HCT116 (cell line): ENCODE data around the gene FOXP1. TPM values are rescaled to one million over a fixed set of nuclear protein-coding genes. Genes with fewer than 3 reads are reported as not detected.

Source experiments
- ATAC-seq: fragments of 200-7000 bp; cut with Tn5 transposase; 2 replicates; pipeline ENCODE4 v1.9.1; 2020; ENCODE audit warnings: mild to moderate bottlenecking, moderate library complexity
- BruUV-seq: library from RNA; stranded (reverse); fragments of 400-500 nt; replicated peaks from 2 replicates; lab custom pipeline; 2021; lab: Mats Ljungman, UMichigan
- CTCF ChIA-PET: fragments of 300-600 bp; sonication (Branson Sonifier 250); formaldehyde crosslinking; loops from one replicate; lab custom pipeline; 2021; ENCODE audit warnings: antibody characterized with exemption; lab: Charles Lee
- POLR2A ChIA-PET: fragments of 300-600, 350-600 bp; sonication (Branson Sonifier 250); formaldehyde crosslinking; loops from one replicate; lab custom pipeline; 2021; ENCODE audit warnings: antibody characterized with exemption; lab: Charles Lee
- RAD21 ChIA-PET, 2 experiments: fragments of 300-600 bp; sonication (Branson Sonifier 250); formaldehyde crosslinking; loops; one replicate each; lab custom pipeline; 2023; ENCODE audit warnings: low total read pairs in 2 of 2; ENCODE audit not compliant: uncharacterized antibody in 2 of 2, unreplicated experiment in 2 of 2, low non-redundant PET in 1 of 2; lab: Charles Lee
- DNase-seq: peaks from one replicate; pipeline ENCODE4 v3.0.0-alpha.2; 2010; ENCODE audit warnings: low read depth, low spot score
- H2AFZ ChIP-seq: fragments of 200-600 bp; shearing (Covaris generic), sonication (generic); 2 replicates; pipeline ENCODE4 v1.6.1; 2017; ENCODE audit warnings: low read depth, mixed run types, mixed read lengths, antibody characterized with exemption, low read length; ENCODE audit not compliant: poor library complexity, severe bottlenecking
- H3K27ac ChIP-seq: 2 replicates; pipeline ENCODE4 v1.5.1; 2012; ENCODE audit warnings: low read depth, low read length
- H3K27me3 ChIP-seq: fragments of 200-600 bp; sonication (generic); 2 replicates; pipeline ENCODE4 v1.6.1; 2016; ENCODE audit warnings: mixed run types, low read length, mixed read lengths; ENCODE audit not compliant: insufficient read depth
- H3K36me3 ChIP-seq, 2 experiments: fragments of 200-500 bp in 1 of 2; fragments of 200-600 bp in 1 of 2; sonication (Bioruptor generic) in 1 of 2; sonication (generic) in 1 of 2; 2 replicates each; pipeline versions ENCODE4 v1.5.1 to v1.6.1; 2014 to 2016; ENCODE audit warnings: low read length in 2 of 2, inconsistent platforms in 1 of 2, mixed read lengths in 1 of 2, mixed run types in 1 of 2; ENCODE audit not compliant: insufficient read depth in 2 of 2, control insufficient read depth in 1 of 2
- H3K4me1 ChIP-seq, 2 experiments: fragments of 200-600 bp in 1 of 2; sonication (generic) in 1 of 2; 2 replicates each; pipeline versions ENCODE4 v1.5.1 to v1.6.1; 2012 to 2017; ENCODE audit warnings: low read length in 2 of 2, inconsistent platforms in 1 of 2, mild to moderate bottlenecking in 1 of 2, mixed read lengths in 1 of 2, mixed run types in 1 of 2, moderate library complexity in 1 of 2; ENCODE audit not compliant: insufficient read depth in 2 of 2, control insufficient read depth in 1 of 2
- H3K4me2 ChIP-seq: fragments of 200-600 bp; sonication (generic); 2 replicates; pipeline ENCODE4 v1.6.1; 2017; ENCODE audit warnings: mixed run types, low read length, mixed read lengths
- H3K4me3 ChIP-seq, 2 experiments: fragments of 200-600 bp in 1 of 2; sonication (generic) in 1 of 2; replicated peaks in 1 of 2; 2 replicates each; pipeline ENCODE4 v1.5.1; 2011 to 2016; ENCODE audit warnings: low read length in 2 of 2, control low read depth in 1 of 2, low read depth in 1 of 2, mild to moderate bottlenecking in 1 of 2, mixed read lengths in 1 of 2, mixed run types in 1 of 2
- H3K79me2 ChIP-seq: fragments of 200-600 bp; sonication (generic); 2 replicates; pipeline ENCODE4 v1.6.1; 2017; ENCODE audit warnings: mild to moderate bottlenecking, mixed run types, low read length, moderate library complexity, mixed read lengths; ENCODE audit not compliant: insufficient read depth
- H3K9ac ChIP-seq: fragments of 200-600 bp; sonication (generic); 2 replicates; pipeline ENCODE4 v1.6.1; 2016; ENCODE audit warnings: low read length, mixed read lengths
- H3K9me2 ChIP-seq: fragments of 200-600 bp; sonication (generic), shearing (Covaris generic); 2 replicates; pipeline ENCODE4 v1.6.1; 2017; ENCODE audit warnings: mixed run types, mild to moderate bottlenecking, moderate library complexity; ENCODE audit not compliant: insufficient read depth
- H3K9me3 ChIP-seq, 2 experiments: fragments of 200-500 bp in 1 of 2; fragments of 200-600 bp in 1 of 2; sonication (Bioruptor generic) in 1 of 2; sonication (generic) in 1 of 2; 2 replicates each; pipeline ENCODE4 v1.6.1; 2014 to 2017; ENCODE audit warnings: low read length in 2 of 2, mixed read lengths in 2 of 2, inconsistent platforms in 1 of 2, low read depth in 1 of 2, mild to moderate bottlenecking in 1 of 2, mixed run types in 1 of 2, moderate library complexity in 1 of 2; ENCODE audit not compliant: control insufficient read depth in 1 of 2, insufficient read depth in 1 of 2
- H4K20me1 ChIP-seq: fragments of 200-600 bp; sonication (generic), shearing (Covaris generic); 2 replicates; pipeline ENCODE4 v1.6.1; 2017; ENCODE audit warnings: mixed run types, mild to moderate bottlenecking, moderate library complexity; ENCODE audit not compliant: insufficient read depth
- CTCF ChIP-seq, 3 experiments: fragments of 200-600 bp in 1 of 3; sonication (generic) in 1 of 3; IDR thresholded peaks in 2 of 3; conservative IDR thresholded peaks in 1 of 3; 2 replicates each; pipeline ENCODE4 v1.5.1; 2012 to 2017; ENCODE audit warnings: low read depth in 2 of 3, low read length in 2 of 3, antibody characterized with exemption in 1 of 3, borderline replicate concordance in 1 of 3, control low read depth in 1 of 3, mild to moderate bottlenecking in 1 of 3, mixed read lengths in 1 of 3, mixed run types in 1 of 3, moderate library complexity in 1 of 3; ENCODE audit not compliant: insufficient read depth in 1 of 3
- EZH2 ChIP-seq: fragments of 200-600 bp; sonication (generic); IDR thresholded peaks from 2 replicates; pipeline ENCODE4 v1.6.1; 2017; ENCODE audit warnings: antibody characterized with exemption, mixed run types
- EZH2phosphoT487 ChIP-seq: fragments of 200-600 bp; IDR thresholded peaks from 2 replicates; pipeline ENCODE4 v1.6.1; 2018; ENCODE audit warnings: antibody characterized with exemption, borderline replicate concordance
- FOSL1 ChIP-seq: IDR thresholded peaks from 2 replicates; pipeline ENCODE4 v1.6.1; 2012; ENCODE audit warnings: low read depth
- JUND ChIP-seq: IDR thresholded peaks from 2 replicates; pipeline ENCODE4 v1.6.1; 2012
- MAX ChIP-seq: IDR thresholded peaks from 2 replicates; pipeline ENCODE4 v1.6.1; 2012
- POLR2A ChIP-seq: IDR thresholded peaks from 2 replicates; pipeline ENCODE4 v1.7.0; 2011; ENCODE audit warnings: borderline replicate concordance; ENCODE audit not compliant: insufficient read depth, insufficient read length; ENCODE audit errors: extremely low read depth
- POLR2AphosphoS5 ChIP-seq: IDR thresholded peaks from 2 replicates; pipeline ENCODE4 v1.6.1; 2011; ENCODE audit warnings: mild to moderate bottlenecking, low read depth, low read length, moderate library complexity
- REST ChIP-seq: IDR thresholded peaks from 2 replicates; pipeline ENCODE4 v1.6.1; 2012; ENCODE audit warnings: low read depth
- SIN3A ChIP-seq: IDR thresholded peaks from 2 replicates; pipeline ENCODE4 v1.6.1; 2012; ENCODE audit warnings: low read depth
- SP1 ChIP-seq: IDR thresholded peaks from 2 replicates; pipeline ENCODE4 v1.6.1; 2012; ENCODE audit warnings: low read depth
- SRF ChIP-seq: IDR thresholded peaks from 2 replicates; pipeline ENCODE4 v1.6.1; 2012; ENCODE audit warnings: low read depth
- TCF7L2 ChIP-seq: IDR thresholded peaks from 2 replicates; pipeline ENCODE4 v1.7.0; 2011; ENCODE audit warnings: borderline replicate concordance, inconsistent platforms; ENCODE audit not compliant: insufficient read depth, insufficient read length; ENCODE audit errors: extremely low read depth
- ZBTB33 ChIP-seq: IDR thresholded peaks from 2 replicates; pipeline ENCODE4 v1.6.1; 2011; ENCODE audit warnings: mild to moderate bottlenecking, low read length, moderate library complexity; ENCODE audit not compliant: insufficient replicate concordance; ENCODE audit errors: extremely low read depth
- ZNF274 ChIP-seq: fragments of 200-500 bp; sonication (Bioruptor generic); IDR thresholded peaks from 2 replicates; pipeline ENCODE4 v1.6.1; 2014; ENCODE audit warnings: mild to moderate bottlenecking, low read depth, low read length, inconsistent platforms
- intact Hi-C: fragments of 100-400 bp; cut with micrococcal nuclease; formaldehyde crosslinking; loops from 2 replicates; pipeline ENCODE4 v1.10.0; 2022
- total RNA-seq: library from RNA; stranded (reverse); gene quantifications from one replicate; pipeline ENCODE4 v1.2.1, GENCODE V29; 2021; ENCODE audit not compliant: unreplicated experiment

FOXP1 gene
- total RNA-seq, 1 experiment from 2014 or later: 11.4 TPM

- no peak for TF ChIP-seq REST
Observed at GRCh38 chr3:71088019-71088708, 495.4 kb downstream of the FOXP1 start (continued).

- Histone ChIP-seq H3K27me3 (no peaks in the 10 kb centered on the region), H3K4me3 (no peak overlapping the region), H3K9me3 (peaks cover 0 to 3% of the 10 kb centered on the region in 2 experiments; a peak in 1 of 4 replicates), H2AFZ (no peak overlapping the region), H3K27ac (no peak overlapping the region), H3K9ac (no peak overlapping the region), H4K20me1 (no peaks in the 10 kb centered on the region), H3K4me1 (no peaks in the 10 kb centered on the region), H3K9me2 (no peaks in the 10 kb centered on the region), H3K4me2 (no peak overlapping the region), H3K79me2 (no peaks in the 10 kb centered on the region), H3K36me3 (no peaks in the 10 kb centered on the region)
- intact Hi-C loops: no loop called here
- ATAC-seq (no peak), DNase-seq (no peak)
- RAD21 ChIA-PET: no interaction called here
- no TSS peak for BruUV-seq
- CTCF ChIA-PET: no interaction called here
- POLR2A ChIA-PET: no interaction called here
- TF ChIP-seq MAX: no peak
- no peak for TF ChIP-seq TCF7L2
- no peak for TF ChIP-seq ZBTB33
- TF ChIP-seq POLR2A: no peak
- no peak for TF ChIP-seq SP1
- no peak for TF ChIP-seq FOSL1
- TF ChIP-seq SRF: no peak
- no peak for TF ChIP-seq JUND
- no peak for TF ChIP-seq ZNF274
- TF ChIP-seq EZH2: no peak
- no peak for TF ChIP-seq SIN3A
- TF ChIP-seq POLR2AphosphoS5: no peak
- no peak for TF ChIP-seq EZH2phosphoT487
- no peak for TF ChIP-seq CTCF (IDR thresholded peaks at IDR 0.05 in 2 of 3, conservative IDR thresholded peaks at IDR 0.05 in 1 of 3; ENCODE audit: borderline replicate concordance in 1 of 3, insufficient read depth in 1 of 3, low read depth in 2 of 3, low read length in 2 of 3)
Observed at GRCh38 chr3:71087143-71088018, 496.1 kb downstream of the FOXP1 start.
